ENCODE results near the gene HAVCR2.
"Not testable (repeated sequence)": the region's sequence is repeated elsewhere in the genome, so short reads cannot be mapped to it uniquely, and the experiment has no call there.

DNA sequence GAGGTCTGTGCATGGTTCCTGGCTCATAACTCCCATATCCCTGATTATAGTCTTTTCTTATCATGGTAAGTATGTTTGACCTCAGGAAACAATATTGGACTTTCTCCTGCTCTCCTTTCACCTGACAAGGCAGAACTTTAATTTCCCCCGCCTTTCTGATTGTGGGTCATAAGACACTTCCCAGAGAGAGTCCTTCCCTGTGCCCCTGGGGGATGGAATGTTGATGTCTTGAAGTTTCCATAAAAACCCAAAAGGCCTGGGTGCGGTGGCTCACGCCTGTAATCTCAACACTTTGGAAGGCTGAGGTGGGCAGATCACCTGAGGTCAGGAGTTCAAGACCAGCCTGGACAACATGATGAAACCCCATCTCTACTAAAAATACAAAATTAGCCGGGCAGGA is 61.8 kb downstream of the HAVCR2 start:
- TF ChIP-seq POLR2A, POLR2AphosphoS5 (IDR thresholded peaks at IDR 0.05): not testable (repeated sequence)
